Astrocyte of the spinal cord (primary cell): ENCODE results near the gene COG4.

Experiments
- DNase-seq: peaks from one replicate; pipeline ENCODE4 v3.0.0; 2011; ENCODE audit warnings: low read depth, low spot score
- H3K4me3 ChIP-seq: 2 replicates; pipeline ENCODE4 v1.5.1; 2011; ENCODE audit warnings: low read depth, mild to moderate bottlenecking, low read length, moderate library complexity
- in situ Hi-C: cut with HindIII; loops from 2 replicates; pipeline ENCODE4 v1.10.0; 2017; ENCODE audit warnings: low sequenced_read_pairs
- TF ChIP-seq, protein P1 (sequence below): IDR thresholded peaks from 2 replicates; pipeline ENCODE4 v1.5.1; 2012; ENCODE audit warnings: low read depth, mild to moderate bottlenecking, low read length, inconsistent platforms

The COG4 gene

DNA sequence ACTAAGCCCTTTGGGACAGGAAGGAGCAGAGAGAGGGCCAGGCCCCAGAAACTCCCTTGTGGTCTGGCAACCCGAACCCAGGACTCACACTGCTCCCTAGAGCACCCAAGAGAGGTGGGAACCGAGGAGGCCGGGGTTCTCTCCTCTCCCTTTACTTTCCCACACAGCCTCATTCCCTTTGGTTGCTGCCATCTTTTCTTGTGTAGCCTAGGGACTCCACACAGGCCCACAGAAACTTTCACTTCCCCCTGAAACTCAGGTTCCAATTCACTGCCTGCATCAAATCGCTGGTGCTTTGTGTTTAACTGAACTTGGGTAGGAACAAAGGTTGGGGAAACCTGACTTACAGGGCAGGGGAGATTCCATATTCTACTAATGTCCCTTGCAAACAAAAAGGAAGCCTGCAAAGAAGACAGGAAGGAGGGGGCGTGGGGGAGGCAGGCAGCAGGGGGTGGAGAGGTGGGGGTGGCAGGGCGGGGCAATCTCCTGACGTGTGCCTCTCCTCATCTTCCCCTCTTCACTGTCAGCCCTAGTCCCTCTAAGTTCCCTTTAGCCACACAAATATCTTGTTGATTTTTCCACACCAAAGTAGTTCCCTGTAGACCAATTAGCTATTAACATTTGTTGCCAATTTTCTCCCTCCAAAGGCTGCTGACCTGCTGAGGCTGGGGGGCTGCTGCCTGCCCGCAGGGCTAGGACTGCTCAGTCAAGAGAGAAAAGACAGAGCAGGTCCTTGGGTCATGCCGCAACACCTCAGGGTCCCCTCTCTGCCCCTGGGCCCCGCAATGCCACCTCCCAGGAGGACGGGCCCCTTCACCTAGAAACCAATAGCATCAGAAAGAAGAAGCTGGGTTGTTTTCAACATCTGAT lies 92.5 kb downstream of the COG4 start:
- no peak for DNase-seq
- TF ChIP-seq, protein P1, sequence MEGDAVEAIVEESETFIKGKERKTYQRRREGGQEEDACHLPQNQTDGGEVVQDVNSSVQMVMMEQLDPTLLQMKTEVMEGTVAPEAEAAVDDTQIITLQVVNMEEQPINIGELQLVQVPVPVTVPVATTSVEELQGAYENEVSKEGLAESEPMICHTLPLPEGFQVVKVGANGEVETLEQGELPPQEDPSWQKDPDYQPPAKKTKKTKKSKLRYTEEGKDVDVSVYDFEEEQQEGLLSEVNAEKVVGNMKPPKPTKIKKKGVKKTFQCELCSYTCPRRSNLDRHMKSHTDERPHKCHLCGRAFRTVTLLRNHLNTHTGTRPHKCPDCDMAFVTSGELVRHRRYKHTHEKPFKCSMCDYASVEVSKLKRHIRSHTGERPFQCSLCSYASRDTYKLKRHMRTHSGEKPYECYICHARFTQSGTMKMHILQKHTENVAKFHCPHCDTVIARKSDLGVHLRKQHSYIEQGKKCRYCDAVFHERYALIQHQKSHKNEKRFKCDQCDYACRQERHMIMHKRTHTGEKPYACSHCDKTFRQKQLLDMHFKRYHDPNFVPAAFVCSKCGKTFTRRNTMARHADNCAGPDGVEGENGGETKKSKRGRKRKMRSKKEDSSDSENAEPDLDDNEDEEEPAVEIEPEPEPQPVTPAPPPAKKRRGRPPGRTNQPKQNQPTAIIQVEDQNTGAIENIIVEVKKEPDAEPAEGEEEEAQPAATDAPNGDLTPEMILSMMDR: no peak
- in situ Hi-C loops: no loop called here
- H3K4me3 ChIP-seq: no peak overlapping the region
